ENCODE measurements around the gene INTS4.

The INTS4 gene

GRCh38 chr11:77871855-77872254 lies 122.6 kb downstream of the INTS4 start:
- Histone ChIP-seq H3K27ac (replicated peaks; ENCODE audit: low read length) (no peak overlapping the region), H3K14ac (ENCODE audit: low read length) (no peak overlapping the region), H2BK5ac (ENCODE audit: low read length) (no peak overlapping the region), H3K79me1 (ENCODE audit: low read depth, low read length) (no peaks in the 10 kb centered on the region), H3K9me3 (replicated peaks in 1 of 2; ENCODE audit: control insufficient read depth in 2 of 2, insufficient read depth in 1 of 2, low read depth in 1 of 2, low read length in 2 of 2) (peaks cover 0 to 3% of the 10 kb centered on the region in 2 donors), H2BK12ac (ENCODE audit: low read length) (no peak overlapping the region), H4K91ac (ENCODE audit: low read depth, low read length, poor library complexity) (no peak overlapping the region), H3K9ac (ENCODE audit: low read depth, low read length, poor library complexity) (no peak overlapping the region), H2AK5ac (ENCODE audit: low read depth, low read length) (no peak overlapping the region), H3K4me2 (ENCODE audit: insufficient read depth, low read length, poor library complexity, severe bottlenecking) (no peak overlapping the region), H2BK15ac (ENCODE audit: low read length) (no peak overlapping the region), H3K27me3 (ENCODE audit: control insufficient read depth in 3 of 3, insufficient read depth in 3 of 3, low read depth in 1 of 3, low read length in 3 of 3) (no peaks in the 10 kb centered on the region), H2BK120ac (ENCODE audit: low read depth, low read length) (no peak overlapping the region), H3K4me3 (ENCODE audit: low read length in 2 of 2) (no peak overlapping the region), H4K8ac (ENCODE audit: low read depth, low read length) (no peak overlapping the region), H3K23ac (ENCODE audit: low read depth, low read length, poor library complexity) (no peak overlapping the region), H3K18ac (ENCODE audit: low read length) (no peak overlapping the region), H3K36me3 (replicated peaks in 1 of 2; ENCODE audit: control insufficient read depth in 2 of 2, insufficient read depth in 2 of 2, low read length in 2 of 2) (peaks cover 11 to 58% of the 10 kb centered on the region in 2 donors), H3K4ac (ENCODE audit: low read length) (no peak overlapping the region), H3K4me1 (ENCODE audit: control insufficient read depth in 2 of 2, insufficient read depth in 1 of 2, low read depth in 1 of 2, low read length in 2 of 2) (no peaks in the 10 kb centered on the region), H2AFZ (ENCODE audit: low read length) (no peak overlapping the region)
- no peak for DNase-seq (ENCODE audit: low spot score)
- no CpG with 5 or more reads among the region's 3 CpGs for WGBS, 2 donors (ENCODE audit: extremely low coverage in 2 of 2, insufficient read length in 2 of 2, insufficient replicate concordance in 1 of 2)

DNA sequence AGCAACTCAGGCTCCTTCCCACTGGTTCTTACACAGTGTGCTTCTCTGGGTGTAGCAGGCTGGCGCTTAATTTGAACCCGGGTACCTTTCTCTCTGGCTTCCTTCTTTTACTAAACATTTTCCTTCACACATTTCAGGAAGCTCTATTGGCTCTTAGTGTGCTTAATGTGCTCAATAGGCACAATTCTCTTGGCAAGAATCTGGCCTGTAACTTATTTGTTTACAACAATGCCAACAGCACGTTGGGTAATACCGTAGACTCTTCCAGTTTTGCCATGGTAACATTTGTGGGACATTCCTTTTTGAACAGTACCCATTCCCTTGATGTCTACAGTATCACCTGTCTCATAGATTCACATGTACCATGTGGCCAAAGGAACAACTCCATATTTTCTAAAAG lies 125.7 kb downstream of the INTS4 start:
- peaks cover 6 to 33% of the 10 kb centered on the region in 2 donors for H3K36me3 ChIP-seq (replicated peaks in 1 of 2; ENCODE audit: control insufficient read depth in 2 of 2, insufficient read depth in 2 of 2, low read length in 2 of 2)
- H2AK5ac ChIP-seq (ENCODE audit: low read depth, low read length): no peak overlapping the region
- H3K9ac ChIP-seq (ENCODE audit: low read depth, low read length, poor library complexity): no peak overlapping the region
- peaks cover 0 to 3% of the 10 kb centered on the region in 2 donors for H3K9me3 ChIP-seq (replicated peaks in 1 of 2; ENCODE audit: control insufficient read depth in 2 of 2, insufficient read depth in 1 of 2, low read depth in 1 of 2, low read length in 2 of 2)
- no peak overlapping the region for H2AFZ ChIP-seq (ENCODE audit: low read length)
- H3K27ac ChIP-seq (replicated peaks; ENCODE audit: low read length): no peak overlapping the region
- no peaks in the 10 kb centered on the region for H3K27me3 ChIP-seq (ENCODE audit: control insufficient read depth in 3 of 3, insufficient read depth in 3 of 3, low read depth in 1 of 3, low read length in 3 of 3)
- H3K4me1 ChIP-seq (ENCODE audit: control insufficient read depth in 2 of 2, insufficient read depth in 1 of 2, low read depth in 1 of 2, low read length in 2 of 2): no peaks in the 10 kb centered on the region
- no peak overlapping the region for H3K4ac ChIP-seq (ENCODE audit: low read length)
- no peak overlapping the region for H2BK15ac ChIP-seq (ENCODE audit: low read length)
- no peak overlapping the region for H3K4me2 ChIP-seq (ENCODE audit: insufficient read depth, low read length, poor library complexity, severe bottlenecking)
- H3K18ac ChIP-seq (ENCODE audit: low read length): no peak overlapping the region
- WGBS, 2 donors (ENCODE audit: extremely low coverage in 2 of 2, insufficient read length in 2 of 2, insufficient replicate concordance in 1 of 2): no CpG with 5 or more reads among the region's 4 CpGs
- no peak overlapping the region for H3K14ac ChIP-seq (ENCODE audit: low read length)
- H2BK120ac ChIP-seq (ENCODE audit: low read depth, low read length): no peak overlapping the region
- no peak for DNase-seq (ENCODE audit: low spot score)
- H4K8ac ChIP-seq (ENCODE audit: low read depth, low read length): no peak overlapping the region
- H4K91ac ChIP-seq (ENCODE audit: low read depth, low read length, poor library complexity): no peak overlapping the region
- no peak overlapping the region for H2BK12ac ChIP-seq (ENCODE audit: low read length)
- no peak overlapping the region for H2BK5ac ChIP-seq (ENCODE audit: low read length)
- H3K23ac ChIP-seq (ENCODE audit: low read depth, low read length, poor library complexity): no peak overlapping the region
- no peaks in the 10 kb centered on the region for H3K79me1 ChIP-seq (ENCODE audit: low read depth, low read length)
- H3K4me3 ChIP-seq (ENCODE audit: low read length in 2 of 2): no peak overlapping the region

GRCh38 chr11:77866336-77866735 lies 128.1 kb downstream of the INTS4 start:
- no peak overlapping the region for H2BK5ac ChIP-seq (ENCODE audit: low read length)
- H3K4me3 ChIP-seq (ENCODE audit: low read length in 2 of 2): no peak overlapping the region
- H2BK15ac ChIP-seq (ENCODE audit: low read length): no peak overlapping the region
- no peaks in the 10 kb centered on the region for H3K27me3 ChIP-seq (ENCODE audit: control insufficient read depth in 3 of 3, insufficient read depth in 3 of 3, low read depth in 1 of 3, low read length in 3 of 3)
- H3K4me2 ChIP-seq (ENCODE audit: insufficient read depth, low read length, poor library complexity, severe bottlenecking): no peak overlapping the region
- H3K79me1 ChIP-seq (ENCODE audit: low read depth, low read length): no peaks in the 10 kb centered on the region
- H3K36me3 ChIP-seq (replicated peaks in 1 of 2; ENCODE audit: control insufficient read depth in 2 of 2, insufficient read depth in 2 of 2, low read length in 2 of 2): peaks cover 4 to 15% of the 10 kb centered on the region in 2 donors
- no peak overlapping the region for H3K4ac ChIP-seq (ENCODE audit: low read length)
- H4K8ac ChIP-seq (ENCODE audit: low read depth, low read length): no peak overlapping the region
- H2BK120ac ChIP-seq (ENCODE audit: low read depth, low read length): no peak overlapping the region
- no CpG with 5 or more reads among the region's 1 CpG for WGBS, 2 donors (ENCODE audit: extremely low coverage in 2 of 2, insufficient read length in 2 of 2, insufficient replicate concordance in 1 of 2)
- no peak for DNase-seq (ENCODE audit: low spot score)
- no peaks in the 10 kb centered on the region for H3K4me1 ChIP-seq (ENCODE audit: control insufficient read depth in 2 of 2, insufficient read depth in 1 of 2, low read depth in 1 of 2, low read length in 2 of 2)
- no peak overlapping the region for H2AFZ ChIP-seq (ENCODE audit: low read length)
- no peak overlapping the region for H3K27ac ChIP-seq (replicated peaks; ENCODE audit: low read length)
- no peak overlapping the region for H3K18ac ChIP-seq (ENCODE audit: low read length)
- no peak overlapping the region for H3K23ac ChIP-seq (ENCODE audit: low read depth, low read length, poor library complexity)
- H3K9ac ChIP-seq (ENCODE audit: low read depth, low read length, poor library complexity): no peak overlapping the region
- H2BK12ac ChIP-seq (ENCODE audit: low read length): no peak overlapping the region
- peaks cover 0 to 3% of the 10 kb centered on the region in 2 donors for H3K9me3 ChIP-seq (replicated peaks in 1 of 2; ENCODE audit: control insufficient read depth in 2 of 2, insufficient read depth in 1 of 2, low read depth in 1 of 2, low read length in 2 of 2)
- no peak overlapping the region for H2AK5ac ChIP-seq (ENCODE audit: low read depth, low read length)
- H4K91ac ChIP-seq (ENCODE audit: low read depth, low read length, poor library complexity): no peak overlapping the region
- no peak overlapping the region for H3K14ac ChIP-seq (ENCODE audit: low read length)

DNA sequence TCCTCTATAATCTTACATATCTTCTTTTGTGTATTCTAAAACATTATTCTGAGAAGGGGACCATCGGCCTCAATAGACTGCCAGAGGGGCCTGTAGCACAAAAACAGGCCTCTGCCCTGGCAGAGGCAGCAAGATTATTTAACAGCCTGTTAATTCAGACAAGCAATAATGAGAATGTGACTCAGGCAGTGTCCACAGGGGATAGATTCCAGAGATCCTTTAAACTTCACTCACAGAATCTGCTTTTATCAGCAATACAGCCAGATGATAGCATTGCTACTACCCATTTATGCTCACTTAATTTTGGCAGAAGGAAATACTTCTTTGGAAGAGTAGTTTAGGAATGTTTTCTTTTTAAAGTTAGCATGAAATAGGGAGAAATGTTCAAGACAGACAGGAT lies 128.7 kb downstream of the INTS4 start:
- H3K9ac ChIP-seq (ENCODE audit: low read depth, low read length, poor library complexity): no peak overlapping the region
- no peak overlapping the region for H4K8ac ChIP-seq (ENCODE audit: low read depth, low read length)
- no peak overlapping the region for H2AK5ac ChIP-seq (ENCODE audit: low read depth, low read length)
- H2BK15ac ChIP-seq (ENCODE audit: low read length): no peak overlapping the region
- H3K27ac ChIP-seq (replicated peaks; ENCODE audit: low read length): no peak overlapping the region
- H3K27me3 ChIP-seq (ENCODE audit: control insufficient read depth in 3 of 3, insufficient read depth in 3 of 3, low read depth in 1 of 3, low read length in 3 of 3): no peaks in the 10 kb centered on the region
- WGBS, 2 donors (ENCODE audit: extremely low coverage in 2 of 2, insufficient read length in 2 of 2, insufficient replicate concordance in 1 of 2): no CpG with 5 or more reads among the region's 1 CpG
- H3K14ac ChIP-seq (ENCODE audit: low read length): no peak overlapping the region
- peaks cover 0 to 3% of the 10 kb centered on the region in 2 donors for H3K9me3 ChIP-seq (replicated peaks in 1 of 2; ENCODE audit: control insufficient read depth in 2 of 2, insufficient read depth in 1 of 2, low read depth in 1 of 2, low read length in 2 of 2)
- no peak for DNase-seq (ENCODE audit: low spot score)
- H2AFZ ChIP-seq (ENCODE audit: low read length): no peak overlapping the region
- H2BK120ac ChIP-seq (ENCODE audit: low read depth, low read length): no peak overlapping the region
- peaks cover 4 to 12% of the 10 kb centered on the region in 2 donors for H3K36me3 ChIP-seq (replicated peaks in 1 of 2; ENCODE audit: control insufficient read depth in 2 of 2, insufficient read depth in 2 of 2, low read length in 2 of 2)
- no peak overlapping the region for H3K23ac ChIP-seq (ENCODE audit: low read depth, low read length, poor library complexity)
- no peak overlapping the region for H3K4ac ChIP-seq (ENCODE audit: low read length)
- H3K4me2 ChIP-seq (ENCODE audit: insufficient read depth, low read length, poor library complexity, severe bottlenecking): no peak overlapping the region
- no peak overlapping the region for H4K91ac ChIP-seq (ENCODE audit: low read depth, low read length, poor library complexity)
- H2BK12ac ChIP-seq (ENCODE audit: low read length): no peak overlapping the region
- H2BK5ac ChIP-seq (ENCODE audit: low read length): no peak overlapping the region
- no peaks in the 10 kb centered on the region for H3K79me1 ChIP-seq (ENCODE audit: low read depth, low read length)
- no peak overlapping the region for H3K18ac ChIP-seq (ENCODE audit: low read length)
- H3K4me3 ChIP-seq (ENCODE audit: low read length in 2 of 2): no peak overlapping the region
- no peaks in the 10 kb centered on the region for H3K4me1 ChIP-seq (ENCODE audit: control insufficient read depth in 2 of 2, insufficient read depth in 1 of 2, low read depth in 1 of 2, low read length in 2 of 2)

Measured in neuronal stem cell (in vitro differentiated cells).